RPMI7951 (cell line): ENCODE data around the gene CORO2B. TPM values are rescaled to one million over a fixed set of nuclear protein-coding genes. Genes with fewer than 3 reads are reported as not detected.
A peak's percentile ranks its signal among the peaks of the same experiment; 100 is the strongest.

ENCODE experiments used
- DNase-seq: peaks from one replicate; pipeline ENCODE4 v3.0.0-alpha.2; 2012; ENCODE audit warnings: low read depth
- total RNA-seq: library from RNA; depleted of rRNA; stranded (reverse); fragments of >200 nt; shearing (Covaris generic); gene quantifications from 2 replicates; pipeline ENCODE4 v1.2.3, GENCODE V29; 2014; rRNA removed

CORO2B gene, protein sequence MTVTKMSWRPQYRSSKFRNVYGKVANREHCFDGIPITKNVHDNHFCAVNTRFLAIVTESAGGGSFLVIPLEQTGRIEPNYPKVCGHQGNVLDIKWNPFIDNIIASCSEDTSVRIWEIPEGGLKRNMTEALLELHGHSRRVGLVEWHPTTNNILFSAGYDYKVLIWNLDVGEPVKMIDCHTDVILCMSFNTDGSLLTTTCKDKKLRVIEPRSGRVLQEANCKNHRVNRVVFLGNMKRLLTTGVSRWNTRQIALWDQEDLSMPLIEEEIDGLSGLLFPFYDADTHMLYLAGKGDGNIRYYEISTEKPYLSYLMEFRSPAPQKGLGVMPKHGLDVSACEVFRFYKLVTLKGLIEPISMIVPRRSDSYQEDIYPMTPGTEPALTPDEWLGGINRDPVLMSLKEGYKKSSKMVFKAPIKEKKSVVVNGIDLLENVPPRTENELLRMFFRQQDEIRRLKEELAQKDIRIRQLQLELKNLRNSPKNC
- total RNA-seq = 5.6 and 5.9 TPM in 2 replicates

DNA sequence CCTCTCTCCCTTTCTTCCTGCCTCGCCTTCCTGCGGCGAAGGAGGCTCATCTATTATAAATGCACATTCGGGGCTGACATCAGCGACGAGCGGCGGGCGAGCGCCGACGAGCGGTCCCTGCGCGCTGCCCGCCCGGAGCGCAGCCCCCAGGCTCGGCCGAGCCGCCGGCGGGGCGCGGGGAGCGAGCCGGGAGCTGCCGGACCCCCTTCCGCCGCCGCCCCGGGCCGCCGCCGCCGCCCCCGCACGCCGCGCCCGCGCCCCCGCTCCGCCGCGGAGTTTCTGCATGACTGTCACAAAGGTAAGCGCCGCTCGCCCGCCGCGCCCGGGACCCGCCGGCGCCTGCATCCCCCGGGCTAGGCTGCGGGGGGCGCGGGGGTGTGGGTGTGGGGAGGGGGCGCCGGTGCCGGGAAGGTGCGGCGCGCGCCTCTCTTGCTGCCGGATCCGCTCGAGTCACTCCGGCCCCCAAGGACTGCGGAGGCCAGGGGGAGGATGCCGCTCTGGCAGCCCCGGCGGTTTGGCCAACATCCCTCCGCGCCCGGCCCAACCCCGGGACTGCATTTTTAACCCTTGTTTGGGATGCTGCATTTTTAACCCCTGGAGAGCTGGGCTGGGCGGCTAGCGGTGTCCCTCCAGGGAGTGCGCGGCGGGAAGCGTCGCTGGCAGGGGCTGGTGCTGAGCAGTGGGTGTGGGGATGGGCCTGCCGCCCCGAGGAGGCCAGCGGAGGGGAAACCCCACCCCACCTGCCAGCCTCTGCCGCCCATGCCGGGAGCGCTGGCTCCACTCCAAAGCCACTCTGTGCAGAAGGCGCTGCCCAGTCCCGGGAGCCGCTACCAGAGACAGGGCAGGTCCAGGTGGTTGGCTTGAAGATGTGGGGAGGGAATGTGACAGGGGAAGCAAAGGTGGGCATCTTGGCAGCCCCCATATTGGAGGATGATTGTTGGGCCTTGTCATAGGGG lies at the start of gene CORO2B:
TSS of gene CORO2B (plus strand) at position 14 of the 956 bp plus-strand sequence. CDS start at position 284, 270 bp downstream.
- DNase-seq = peak; percentile 63

DNA sequence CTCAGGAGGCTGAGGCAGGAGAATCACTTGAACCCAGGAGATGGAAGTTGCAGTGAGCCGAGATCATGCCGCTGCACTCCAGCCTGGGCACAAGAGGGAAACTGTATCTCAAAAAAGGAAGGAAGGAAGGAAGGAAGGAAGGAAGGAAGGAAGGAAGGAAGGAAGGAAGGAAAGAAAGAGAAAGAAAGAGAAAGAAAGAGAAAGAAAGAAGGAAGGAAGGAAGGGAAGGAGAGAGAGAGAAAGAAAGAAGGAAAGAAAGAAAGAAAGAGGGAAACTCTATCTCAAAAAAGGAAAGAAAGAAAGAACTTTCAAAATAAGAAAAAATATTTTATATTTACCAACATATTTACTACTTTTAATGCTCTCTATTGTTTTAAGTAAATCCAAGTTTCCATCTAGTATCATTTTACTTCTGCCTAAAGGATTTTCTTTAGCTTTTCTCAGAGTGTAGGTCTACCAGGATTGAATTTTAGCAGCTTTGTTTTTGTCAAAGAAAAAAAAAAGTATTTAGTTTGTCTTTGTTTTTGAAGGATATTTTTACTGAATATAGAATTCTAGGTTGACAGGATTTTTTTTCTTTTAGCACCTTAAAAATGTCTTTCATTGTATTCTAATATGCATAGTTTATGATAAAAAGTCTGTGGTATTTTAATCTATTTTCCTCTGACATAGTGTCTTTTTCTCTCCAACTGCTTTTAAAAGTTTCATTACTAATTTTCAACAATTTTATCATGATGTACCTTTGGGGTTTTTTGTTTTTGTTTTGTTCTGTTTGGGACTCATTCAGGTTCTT lies 47.2 kb upstream of the CORO2B start:
- no peak for DNase-seq

DNA sequence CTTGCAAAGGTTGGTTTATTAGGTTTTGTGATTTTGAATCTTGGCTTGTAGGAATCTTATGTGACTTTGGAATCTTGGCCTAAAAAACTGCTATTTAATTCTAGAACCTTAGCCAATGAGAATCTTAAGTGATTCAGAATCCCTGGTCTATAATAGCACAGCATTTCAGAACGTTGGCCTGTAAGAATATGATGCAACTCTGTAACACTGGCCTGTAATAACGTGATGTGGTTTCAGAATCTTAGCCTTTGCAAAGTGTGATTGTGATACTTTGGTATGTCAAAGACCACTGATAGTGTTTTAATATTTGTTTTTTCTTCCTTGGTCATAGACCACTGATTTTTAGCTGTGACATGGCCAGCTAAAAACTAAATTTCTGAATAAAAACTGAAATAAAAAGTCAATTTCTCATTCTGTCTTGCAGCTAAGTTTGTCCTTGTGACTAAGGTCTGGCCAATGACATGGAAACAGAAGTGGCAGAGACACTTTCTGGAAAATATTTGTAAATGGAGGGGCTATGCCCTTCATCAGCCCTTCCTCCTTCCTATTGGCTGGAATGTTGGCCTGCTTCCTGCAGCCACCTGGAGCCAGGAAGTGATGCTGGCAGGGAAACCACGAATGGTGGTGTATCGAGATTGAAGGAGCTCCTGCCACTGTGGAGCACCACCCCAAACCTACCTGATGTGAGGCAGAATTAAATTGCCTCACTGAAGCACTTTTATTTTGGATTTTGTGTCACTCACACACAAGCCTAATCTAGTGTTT lies 42.3 kb upstream of the CORO2B start:
- DNase-seq = peak; percentile 78

DNA sequence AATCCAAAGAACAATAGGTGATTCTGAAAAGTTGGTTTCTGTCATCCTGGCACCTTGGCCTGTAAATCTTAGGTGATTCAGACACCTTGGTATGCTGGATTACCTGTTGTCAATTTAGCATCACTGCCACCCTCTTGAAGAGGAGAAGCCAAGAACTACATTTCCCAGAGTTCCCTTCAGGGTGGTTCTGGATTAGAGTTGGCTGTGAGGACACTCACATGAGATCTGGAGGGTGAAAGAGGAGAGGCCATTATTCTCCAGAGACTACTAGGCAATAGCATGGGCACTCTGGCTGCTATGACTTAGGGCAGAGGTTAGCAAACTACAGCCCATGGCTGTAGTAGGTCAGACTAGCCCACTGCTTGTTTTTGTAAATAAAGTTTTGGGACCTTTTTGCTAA lies 41.7 kb upstream of the CORO2B start:
- DNase-seq = no peak

DNA sequence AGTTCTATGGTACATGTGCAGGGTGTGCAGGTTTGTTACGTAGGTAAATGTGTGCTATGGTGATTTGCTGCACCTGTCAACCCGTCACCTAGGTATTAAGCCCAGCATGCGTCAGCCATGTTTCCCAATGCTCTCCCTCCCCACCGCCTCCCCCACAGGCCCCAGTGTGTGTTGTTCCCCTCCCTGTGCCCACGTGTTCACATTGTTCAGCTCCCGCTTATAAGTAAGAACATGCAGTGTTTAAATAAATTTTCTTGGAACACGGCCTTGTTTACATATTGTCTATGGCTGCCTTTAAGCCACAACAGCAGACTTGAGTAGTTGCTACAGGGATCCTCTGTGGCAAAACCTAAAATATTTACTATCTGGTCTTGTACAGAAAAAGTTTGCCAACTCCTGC lies 41.3 kb upstream of the CORO2B start:
- no peak for DNase-seq

DNA sequence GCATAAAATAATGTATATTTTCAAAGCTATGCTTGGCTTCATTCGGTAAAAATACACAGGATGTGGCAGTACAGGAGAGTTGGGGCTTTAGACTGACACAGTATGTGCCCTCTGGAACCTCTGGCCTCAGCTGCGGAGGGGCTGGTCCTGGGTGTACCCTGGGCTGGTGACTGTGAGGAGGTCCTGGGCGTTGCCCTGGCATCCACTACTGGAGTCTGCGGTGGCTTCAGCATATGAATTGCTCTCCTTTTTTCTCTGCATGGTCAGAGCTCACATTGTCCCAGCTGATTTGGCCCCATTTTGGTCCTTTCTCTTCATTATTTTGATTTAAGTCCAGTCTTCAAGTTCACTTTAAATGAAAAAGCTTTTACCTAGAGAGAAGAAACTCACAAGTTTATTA lies 40.5 kb upstream of the CORO2B start:
- no peak for DNase-seq

DNA sequence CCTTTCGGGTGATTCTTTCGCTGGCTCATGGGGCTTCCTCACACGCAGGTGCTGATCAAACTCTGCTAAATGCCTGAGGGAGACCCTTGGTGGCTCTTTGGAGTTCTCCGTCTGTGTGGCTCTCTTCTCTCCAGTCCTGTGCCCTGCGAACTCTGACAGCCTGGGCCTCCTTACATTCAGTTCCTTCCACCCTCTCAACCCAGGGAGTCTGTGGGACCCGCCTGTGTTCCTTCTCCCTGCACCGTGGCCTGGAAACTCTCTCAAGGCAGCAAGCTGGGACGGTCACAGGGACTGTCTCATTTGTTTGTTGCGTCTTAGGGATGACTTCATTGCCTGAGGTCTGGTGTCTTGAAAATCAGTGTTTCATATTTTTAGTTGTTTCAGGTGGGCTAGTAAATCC lies 37.0 kb upstream of the CORO2B start:
- DNase-seq = no peak

DNA sequence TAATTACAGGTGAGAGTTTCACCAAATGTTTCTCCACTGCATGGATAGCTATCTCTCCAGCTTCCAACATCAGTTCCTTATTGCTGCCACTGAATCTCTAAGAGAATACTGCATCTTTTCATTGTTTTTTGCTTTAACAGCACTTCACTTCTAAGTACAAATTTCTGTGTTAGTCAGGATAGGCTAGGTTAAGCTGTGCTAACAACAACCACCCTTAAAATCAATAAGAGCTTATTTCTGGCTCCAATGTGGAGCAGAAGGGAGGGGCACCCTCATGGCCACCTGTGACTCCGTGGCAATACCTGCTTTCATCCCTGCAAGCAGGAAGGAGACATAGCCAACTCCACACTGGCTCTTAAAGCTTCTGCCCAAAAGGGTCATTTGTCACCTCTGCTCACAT lies 36.4 kb upstream of the CORO2B start:
- no peak for DNase-seq

DNA sequence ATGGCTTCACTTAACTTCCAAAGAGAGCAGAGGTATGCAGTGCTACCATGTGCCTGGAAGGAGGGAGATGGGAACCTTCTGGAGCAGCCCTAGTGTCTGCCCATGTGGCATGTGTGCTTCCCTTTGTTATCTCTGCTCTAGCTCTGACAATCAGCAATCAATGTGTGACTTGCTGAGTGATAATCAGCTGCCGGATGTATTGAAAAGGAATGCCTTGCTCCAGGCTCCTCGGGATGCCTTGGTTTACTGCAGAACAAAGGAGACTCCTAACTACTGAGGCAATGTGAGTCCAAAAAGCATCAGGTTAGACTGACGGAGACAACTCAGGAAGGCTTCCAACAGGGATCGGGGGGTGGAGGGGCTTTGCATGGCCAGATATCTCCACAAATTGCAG lies 36.0 kb upstream of the CORO2B start:
- DNase-seq = no peak

DNA sequence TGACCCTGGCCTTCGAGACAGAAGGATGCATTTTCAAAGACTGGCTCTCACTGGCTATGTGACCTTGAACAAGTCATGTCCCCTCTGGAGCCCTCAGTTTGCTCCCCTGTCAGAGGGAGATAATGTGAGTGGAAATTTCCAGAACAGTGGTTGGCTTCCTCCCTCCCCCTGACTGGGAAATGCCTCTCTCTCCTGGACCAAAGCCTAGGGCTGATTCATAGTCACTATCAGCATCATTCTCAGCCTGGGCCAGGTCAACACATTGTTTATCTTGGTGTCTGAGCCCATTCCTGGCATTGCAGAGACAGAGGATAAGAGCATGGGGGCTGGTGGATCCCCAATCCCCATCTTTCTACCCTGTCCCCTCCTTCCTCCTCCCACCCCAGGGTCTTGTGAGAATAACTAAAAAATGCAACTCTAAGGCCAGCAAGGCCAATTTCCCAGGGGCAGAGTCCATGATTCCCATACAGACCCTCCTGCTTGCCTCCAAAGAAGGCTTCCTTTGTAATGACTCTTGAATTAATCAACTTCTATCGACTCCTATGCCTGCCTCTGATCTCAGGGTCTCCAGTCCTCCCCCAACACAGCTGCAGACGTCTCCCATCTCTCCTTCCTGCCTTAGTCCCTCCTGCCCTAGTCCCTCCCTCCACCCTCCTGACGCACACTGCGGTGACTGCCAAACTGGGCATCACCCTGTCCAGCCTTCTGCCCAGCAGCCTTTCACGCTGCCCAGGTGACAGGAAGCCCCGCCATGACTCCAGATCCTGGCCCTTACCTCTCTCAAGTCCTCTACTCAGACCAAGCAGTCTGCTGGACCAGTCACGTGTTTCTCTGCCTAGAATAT lies 35.4 kb upstream of the CORO2B start:
- peak; percentile 94 for DNase-seq

DNA sequence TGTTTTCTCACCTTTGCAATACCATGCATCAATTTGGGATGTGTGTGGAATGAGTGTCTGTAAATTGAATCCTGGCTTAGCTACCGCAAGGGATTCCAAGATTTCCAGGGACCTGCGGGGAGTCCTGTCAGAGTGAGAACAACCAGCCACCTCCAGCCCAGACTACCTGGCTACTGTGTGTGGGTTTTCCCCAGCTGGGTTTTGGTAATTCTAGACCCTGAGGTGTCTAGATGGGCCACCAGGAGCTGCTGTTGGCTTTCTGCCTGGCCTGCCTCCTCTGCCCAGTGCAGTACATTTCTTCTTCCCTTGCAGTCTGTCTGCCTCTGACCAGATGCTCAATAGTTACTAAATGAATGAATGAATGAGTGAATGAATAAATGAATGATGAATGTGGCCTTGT lies 32.5 kb upstream of the CORO2B start:
- no peak for DNase-seq

DNA sequence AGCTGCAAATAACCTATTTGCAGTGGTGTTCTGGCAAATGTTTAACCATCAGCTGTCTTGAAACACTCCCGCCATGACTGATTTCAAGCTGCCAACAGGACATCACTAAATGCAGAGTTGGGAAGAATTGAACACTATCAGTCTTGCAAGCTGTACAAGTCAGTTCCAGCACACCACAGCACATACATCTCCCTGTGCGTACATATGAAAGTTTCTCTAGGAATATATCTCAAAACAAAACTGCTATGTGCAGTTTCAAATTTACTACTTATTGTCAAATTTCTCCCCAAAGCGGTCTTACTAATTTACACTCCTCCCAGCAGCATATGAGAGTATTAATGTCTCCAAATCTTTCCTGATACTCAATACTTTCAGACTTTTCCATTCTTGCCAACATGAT lies 30.4 kb upstream of the CORO2B start:
- no peak for DNase-seq

DNA sequence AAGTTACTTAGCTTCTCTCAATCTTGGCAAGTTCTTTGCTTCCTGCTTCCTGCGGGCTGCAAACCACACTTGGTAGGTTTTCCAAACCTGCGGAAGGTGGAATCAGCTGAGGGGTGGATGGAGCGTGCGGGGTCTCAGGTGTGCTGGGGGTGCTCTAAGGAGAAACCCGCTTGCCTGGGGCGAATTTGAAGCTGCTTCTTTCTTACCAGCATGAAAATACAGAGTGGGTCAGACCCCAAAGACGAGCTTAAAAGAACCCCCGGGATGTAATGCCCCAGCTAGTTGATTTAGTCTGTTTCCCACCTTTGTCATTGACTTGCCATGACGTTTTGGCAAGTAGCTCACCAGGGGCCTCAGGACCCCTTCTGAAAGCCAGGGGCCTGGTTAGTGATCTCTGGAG lies 28.8 kb upstream of the CORO2B start:
- DNase-seq = no peak

DNA sequence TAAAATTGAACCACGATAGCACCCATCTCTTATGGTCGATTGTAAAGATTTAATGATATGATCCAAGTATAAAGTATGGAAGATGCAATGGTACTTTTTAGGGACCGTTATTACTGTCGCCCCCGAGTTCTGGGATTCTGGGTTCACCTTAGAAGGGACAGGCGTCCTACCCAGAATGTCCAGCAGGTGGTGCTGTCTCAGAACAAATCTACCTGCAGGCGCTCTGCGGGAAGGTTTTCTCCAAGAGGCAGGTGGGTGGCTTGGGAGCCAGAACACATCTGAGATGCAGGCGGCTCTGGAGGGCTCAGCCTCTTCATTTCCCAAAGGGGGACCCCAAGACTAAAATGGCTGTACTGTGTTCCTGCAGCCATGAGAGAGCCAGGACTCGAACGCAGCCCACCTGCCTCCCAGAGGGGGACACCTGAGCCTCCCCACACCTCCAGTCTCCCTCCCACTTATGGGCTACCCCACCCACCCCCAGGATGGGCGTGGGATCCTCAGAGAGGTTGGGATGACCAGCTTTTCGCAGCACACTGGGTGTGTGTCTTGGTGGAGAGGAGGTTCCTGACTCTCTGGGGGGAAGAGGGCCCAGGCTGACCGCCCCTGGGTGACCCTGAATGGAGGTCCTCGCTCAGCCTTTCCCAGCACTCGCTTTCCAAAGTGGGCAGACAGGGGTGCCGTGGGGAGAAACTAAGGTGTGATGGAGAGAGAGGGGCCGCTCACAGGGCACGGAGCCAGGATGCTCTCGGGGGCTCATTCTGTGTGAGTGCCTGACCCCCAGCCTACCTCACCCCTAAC lies 28.1 kb upstream of the CORO2B start:
- peak; percentile 45 for DNase-seq

DNA sequence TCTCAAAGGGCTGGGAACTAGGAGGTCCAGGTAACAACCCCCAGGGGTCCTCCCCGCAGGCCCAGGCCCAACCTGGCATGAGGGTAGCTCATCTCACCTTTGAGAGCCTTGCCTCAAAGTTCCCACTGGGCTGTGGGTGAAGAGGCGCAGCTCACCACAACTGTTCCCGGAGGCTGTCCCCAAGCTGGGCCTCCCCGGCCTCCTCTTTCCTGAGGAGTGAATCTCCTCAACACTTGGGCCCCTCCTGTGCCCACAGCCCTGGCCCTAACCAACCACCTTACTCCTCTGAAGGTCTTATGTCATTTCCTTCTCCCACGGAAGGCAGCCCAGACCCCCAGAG lies 27.5 kb upstream of the CORO2B start:
- DNase-seq = no peak

DNA sequence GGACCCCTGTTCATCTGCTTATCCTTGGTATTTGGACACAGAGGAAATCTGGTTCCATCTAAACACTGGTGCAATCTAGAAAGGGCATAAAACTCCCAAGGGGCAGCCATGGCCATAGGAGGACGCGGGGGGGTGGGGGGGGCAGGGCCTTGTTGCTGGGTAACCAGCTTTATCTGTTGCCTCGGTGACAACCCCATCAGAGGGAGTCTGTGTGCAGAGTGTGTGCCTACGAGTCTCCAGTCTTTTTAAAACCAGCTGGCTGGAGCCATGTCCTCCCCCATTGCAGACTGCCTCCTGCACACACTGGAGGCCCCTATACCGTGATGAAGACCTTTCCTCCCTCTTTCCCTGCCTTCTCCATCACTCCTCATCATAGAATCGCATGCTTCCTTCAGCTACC lies 26.4 kb upstream of the CORO2B start:
- DNase-seq = peak; percentile 30

DNA sequence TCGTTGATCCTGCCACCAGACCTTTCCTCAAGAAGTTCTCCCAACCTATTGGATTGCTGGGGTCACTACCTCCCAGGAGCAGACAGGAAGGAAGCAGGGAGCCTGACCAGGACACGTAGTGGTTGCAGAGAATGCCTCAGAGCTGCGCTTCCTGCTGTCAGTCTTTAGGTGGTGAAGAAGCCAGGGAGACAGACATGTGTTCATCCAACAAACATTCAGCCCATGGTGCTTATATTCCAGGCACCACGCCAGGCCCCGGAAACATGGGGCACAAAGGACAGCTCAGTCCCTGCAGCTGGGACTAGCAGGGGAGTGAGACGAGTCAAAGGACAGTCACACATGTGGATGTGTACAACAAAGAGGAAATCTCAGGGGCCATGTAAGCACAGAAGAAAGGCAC lies 26.0 kb upstream of the CORO2B start:
- DNase-seq = peak; percentile 87

DNA sequence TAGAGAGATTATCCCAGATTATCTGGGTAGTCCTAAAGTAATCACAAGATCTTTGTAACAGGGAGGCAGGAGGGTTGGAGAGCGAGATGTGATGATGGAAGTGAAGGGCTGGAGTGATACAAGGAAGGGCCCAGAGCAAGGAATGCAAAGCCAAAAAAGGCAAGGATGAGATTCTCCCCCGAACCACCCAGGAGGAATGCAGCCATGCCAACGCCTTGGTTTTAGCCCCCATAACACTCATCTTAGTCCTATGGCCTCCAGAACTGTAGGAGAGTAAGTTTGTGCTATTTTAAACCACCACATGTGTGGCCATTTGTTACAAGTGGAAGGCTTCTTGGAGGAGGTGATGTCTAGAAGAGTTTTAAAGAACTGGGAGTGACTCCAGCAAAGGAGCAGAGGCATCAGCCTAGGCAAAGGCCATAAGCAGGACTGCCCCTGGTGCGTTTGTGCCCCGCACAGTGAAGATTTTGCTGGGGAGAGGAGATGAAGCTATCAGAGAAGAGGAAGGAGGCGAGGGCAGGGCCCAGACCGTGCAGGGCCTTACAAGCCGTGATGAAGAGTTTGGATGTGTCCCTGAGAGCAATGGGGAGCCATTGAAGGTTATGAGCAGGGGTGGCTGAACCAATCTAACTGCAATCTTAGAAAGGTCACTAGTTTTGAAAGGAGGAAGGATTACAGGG lies 25.3 kb upstream of the CORO2B start:
- DNase-seq = no peak
